GM12872 (cell line): ENCODE results near the gene FHIT.

Source experiments
- CTCF ChIP-seq: IDR thresholded peaks from 3 replicates; pipeline ENCODE4 v1.5.1; 2011; ENCODE audit warnings: low read depth, mild to moderate bottlenecking, low read length, moderate library complexity; ENCODE audit not compliant: insufficient read depth

Gene FHIT

GRCh38 chr3:60798456-60798855 is 452.8 kb downstream of the FHIT start:
- no peak for TF ChIP-seq CTCF

- no peak for TF ChIP-seq CTCF
Observed at GRCh38 chr3:60792249-60792852, 458.9 kb downstream of the FHIT start.

GRCh38 chr3:60788185-60788584 is 463.1 kb downstream of the FHIT start:
- no peak for TF ChIP-seq CTCF

GRCh38 chr3:60781935-60782334 is 469.3 kb downstream of the FHIT start:
- no peak for TF ChIP-seq CTCF

- TF ChIP-seq CTCF, result no peak
Observed at GRCh38 chr3:60779637-60780036, 471.6 kb downstream of the FHIT start.

- TF ChIP-seq CTCF, result no peak
Observed at GRCh38 chr3:60775985-60776384, 475.3 kb downstream of the FHIT start.

GRCh38 chr3:60774617-60775016 is 476.6 kb downstream of the FHIT start:
- TF ChIP-seq CTCF, result no peak

- TF ChIP-seq CTCF, result no peak
Observed at GRCh38 chr3:60772584-60772983, 478.7 kb downstream of the FHIT start.
